NCI-H2227 treated with DMSO at 0.1 percent for 48 hours (cell line): ENCODE measurements around the gene APRT.

Experiments
- DNase-seq: peaks from one replicate; lab custom pipeline; 2025; lab: John Stamatoyannopoulos, UW

Gene APRT

GRCh38 chr16:88807626-88808453 lies 3.9 kb downstream of the APRT start:
- DNase-seq = no peak

GRCh38 chr16:88807142-88807625 lies 4.5 kb downstream of the APRT start:
- DNase-seq = no peak

GRCh38 chr16:88806491-88807111 lies 5.1 kb downstream of the APRT start:
- no peak for DNase-seq

GRCh38 chr16:88805887-88806393 lies 5.8 kb downstream of the APRT start:
- DNase-seq = no peak

GRCh38 chr16:88805340-88805715 lies 6.4 kb downstream of the APRT start:
- no peak for DNase-seq

GRCh38 chr16:88804552-88805339 lies 7.0 kb downstream of the APRT start:
- DNase-seq = no peak

GRCh38 chr16:88804173-88804551 lies 7.6 kb downstream of the APRT start:
- no peak for DNase-seq

GRCh38 chr16:88803264-88803987 lies 8.3 kb downstream of the APRT start, which contains the start of gene CDT1:
Gene CDT1 (plus strand): TSS chr16:88803789. CDS start chr16:88803832, 43 bp downstream.
- peak; percentile 74 for DNase-seq

GRCh38 chr16:88800277-88800592 lies 11.5 kb downstream of the APRT start:
- DNase-seq = no peak

- DNase-seq = no peak
Observed at GRCh38 chr16:88799569-88800276, 12.0 kb downstream of the APRT start.

GRCh38 chr16:88798772-88799455 lies 12.8 kb downstream of the APRT start:
- no peak for DNase-seq

- no peak for DNase-seq
Observed at GRCh38 chr16:88798073-88798472, 13.7 kb downstream of the APRT start.

GRCh38 chr16:88796278-88796677 lies 15.4 kb downstream of the APRT start:
- DNase-seq = no peak

- DNase-seq = no peak
Observed at GRCh38 chr16:88793251-88793954, 18.3 kb downstream of the APRT start.

- no peak for DNase-seq
Observed at GRCh38 chr16:88792668-88793250, 19.0 kb downstream of the APRT start.

GRCh38 chr16:88792078-88792550 lies 19.6 kb downstream of the APRT start:
- no peak for DNase-seq

- no peak for DNase-seq
Observed at GRCh38 chr16:88790312-88791211, 21.2 kb downstream of the APRT start.

- DNase-seq = no peak
Observed at GRCh38 chr16:88789594-88789993, 22.1 kb downstream of the APRT start.
